ENCODE data around the gene RNF180. TPM values are rescaled to one million over a fixed set of nuclear protein-coding genes. Genes with fewer than 3 reads are reported as not detected.

RNF180 gene
- polyA plus RNA-seq, 2 of the 4 experiments (the other 2 are of a cell fraction), result 0.14 to 0.50 TPM

DNA sequence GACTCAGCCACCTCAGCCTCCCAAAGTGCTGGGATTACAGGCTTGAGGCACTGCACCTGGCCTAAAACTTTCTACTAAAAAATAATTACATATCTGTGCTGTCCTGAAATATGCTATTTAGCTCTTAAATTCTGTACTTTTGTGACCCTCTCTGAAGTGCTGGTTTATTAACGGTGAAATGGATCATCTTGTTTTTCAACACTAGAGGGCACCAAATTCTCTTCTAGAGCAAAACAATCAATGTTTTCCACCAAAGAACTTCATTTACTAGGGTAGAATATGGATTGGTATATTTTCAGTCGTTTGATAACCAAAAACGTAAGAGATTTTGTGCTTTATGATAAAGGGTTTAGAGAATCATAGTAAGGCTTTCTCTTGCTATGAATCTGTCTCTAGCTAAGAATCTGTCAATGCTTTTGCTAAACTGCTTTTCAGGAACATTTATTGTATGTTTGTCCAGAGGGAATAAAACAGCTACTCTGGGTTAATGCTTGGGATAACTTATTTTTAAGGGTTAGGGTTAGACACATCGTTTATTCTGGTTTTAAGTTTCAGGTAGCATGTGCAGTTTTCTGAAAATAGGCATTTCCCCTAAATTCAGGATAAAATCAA, 63.6 kb downstream of the RNF180 start:
- Histone ChIP-seq H3K4me3 (no peak overlapping the region), H3K27ac (no peak overlapping the region), H3K4me1 (no peaks in the 10 kb centered on the region), H3K4me2 (no peak overlapping the region), H3K9me3 (no peaks in the 10 kb centered on the region)
- WGBS (ENCODE audit: missing lambda C conversion rate), result 0% methylated on average over 4 of the region's 4 CpGs
- TF ChIP-seq, protein P1, sequence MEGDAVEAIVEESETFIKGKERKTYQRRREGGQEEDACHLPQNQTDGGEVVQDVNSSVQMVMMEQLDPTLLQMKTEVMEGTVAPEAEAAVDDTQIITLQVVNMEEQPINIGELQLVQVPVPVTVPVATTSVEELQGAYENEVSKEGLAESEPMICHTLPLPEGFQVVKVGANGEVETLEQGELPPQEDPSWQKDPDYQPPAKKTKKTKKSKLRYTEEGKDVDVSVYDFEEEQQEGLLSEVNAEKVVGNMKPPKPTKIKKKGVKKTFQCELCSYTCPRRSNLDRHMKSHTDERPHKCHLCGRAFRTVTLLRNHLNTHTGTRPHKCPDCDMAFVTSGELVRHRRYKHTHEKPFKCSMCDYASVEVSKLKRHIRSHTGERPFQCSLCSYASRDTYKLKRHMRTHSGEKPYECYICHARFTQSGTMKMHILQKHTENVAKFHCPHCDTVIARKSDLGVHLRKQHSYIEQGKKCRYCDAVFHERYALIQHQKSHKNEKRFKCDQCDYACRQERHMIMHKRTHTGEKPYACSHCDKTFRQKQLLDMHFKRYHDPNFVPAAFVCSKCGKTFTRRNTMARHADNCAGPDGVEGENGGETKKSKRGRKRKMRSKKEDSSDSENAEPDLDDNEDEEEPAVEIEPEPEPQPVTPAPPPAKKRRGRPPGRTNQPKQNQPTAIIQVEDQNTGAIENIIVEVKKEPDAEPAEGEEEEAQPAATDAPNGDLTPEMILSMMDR (IDR thresholded peaks at IDR 0.05), result peak; percentile 70
- TF ChIP-seq SMC3 (IDR thresholded peaks at IDR 0.05), result peak; percentile 55; the same call in 2 of the 3 replicates
- peak; percentile 54 to 56 for TF ChIP-seq RAD21 (conservative IDR thresholded peaks at IDR 0.05 in 1 of 2, IDR thresholded peaks at IDR 0.05 in 1 of 2)
- no peak for TF ChIP-seq ATOH8 (CRISPR knock-in tag; IDR thresholded peaks at IDR 0.05; ENCODE audit: low read depth)
- POLR2A ChIA-PET, result no interaction called here
- FAIRE-seq (no peak), ATAC-seq (peak in 1 of 2 experiments; percentile 67; a peak in 3 of 6 replicates), DNase-seq (ENCODE audit: low read depth in 1 of 2, low spot score in 1 of 2) (peak; percentile 28 to 33)
- CTCF ChIA-PET, result interaction anchor here (0.6 to 8.4 kb wide), 20 partner anchors 8 to 396 kb away, joined by 3 to 82 read pairs (median 4); no protein-coding TSS in a partner anchor

GRCh38 chr5:64260756-64261155, 95.1 kb downstream of the RNF180 start:
- no peak for FAIRE-seq
- POLR2A ChIA-PET, result no interaction called here
- ATAC-seq, result no peak
- Histone ChIP-seq H3K9me3 (no peaks in the 10 kb centered on the region), H3K4me1 (no peaks in the 10 kb centered on the region), H3K4me3 (no peak overlapping the region), H3K27ac (no peak overlapping the region), H3K4me2 (no peak overlapping the region)
- WGBS (ENCODE audit: missing lambda C conversion rate), result 66% methylated on average over 1 of the region's 1 CpG
- no peak for TF ChIP-seq FOSL2 (IDR thresholded peaks at IDR 0.05)
- no peak for TF ChIP-seq FOSL2 (CRISPR knock-in tag; IDR thresholded peaks at IDR 0.05)
- no peak for TF ChIP-seq RARB (CRISPR knock-in tag; IDR thresholded peaks at IDR 0.05)
- TF ChIP-seq, protein P2, sequence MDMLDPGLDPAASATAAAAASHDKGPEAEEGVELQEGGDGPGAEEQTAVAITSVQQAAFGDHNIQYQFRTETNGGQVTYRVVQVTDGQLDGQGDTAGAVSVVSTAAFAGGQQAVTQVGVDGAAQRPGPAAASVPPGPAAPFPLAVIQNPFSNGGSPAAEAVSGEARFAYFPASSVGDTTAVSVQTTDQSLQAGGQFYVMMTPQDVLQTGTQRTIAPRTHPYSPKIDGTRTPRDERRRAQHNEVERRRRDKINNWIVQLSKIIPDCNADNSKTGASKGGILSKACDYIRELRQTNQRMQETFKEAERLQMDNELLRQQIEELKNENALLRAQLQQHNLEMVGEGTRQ (IDR thresholded peaks at IDR 0.05), result no peak
- TF ChIP-seq CBX8 (IDR thresholded peaks at IDR 0.05), result no peak
- TF ChIP-seq HOXB5 (CRISPR knock-in tag; IDR thresholded peaks at IDR 0.05), result no peak
- no peak for DNase-seq (ENCODE audit: low read depth in 1 of 2, low spot score in 1 of 2)
- CTCF ChIA-PET, result no interaction called here

DNA sequence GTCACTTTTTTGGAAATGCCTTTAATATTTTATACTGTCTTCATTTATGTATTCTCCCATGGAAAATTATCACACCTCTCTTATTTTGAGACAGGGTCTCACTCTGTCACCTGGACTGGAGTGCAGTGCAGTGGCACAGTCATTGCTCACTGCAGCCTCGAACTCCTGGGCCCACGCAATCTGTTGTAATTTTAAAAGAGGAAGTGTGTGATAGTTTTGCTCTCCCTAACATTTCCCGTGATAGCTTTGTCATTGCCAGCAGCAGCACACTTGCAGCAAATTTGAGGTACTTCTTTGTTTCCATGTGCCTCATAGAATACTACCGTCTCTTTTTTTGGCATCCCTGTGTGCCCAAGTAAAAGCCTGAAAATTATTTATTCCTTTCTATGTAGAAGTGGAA, 103.5 kb downstream of the RNF180 start:
- WGBS (ENCODE audit: missing lambda C conversion rate), result 30% methylated on average over 4 of the region's 4 CpGs
- H3K9me3 ChIP-seq, result no peaks in the 10 kb centered on the region
- H3K4me2 ChIP-seq, result no peak overlapping the region
- no peak overlapping the region for H3K27ac ChIP-seq
- POLR2A ChIA-PET, result no interaction called here
- FAIRE-seq (no peak), ATAC-seq (no peak), DNase-seq (ENCODE audit: low read depth in 1 of 2, low spot score in 1 of 2) (no peak)
- TF ChIP-seq KDM5A (IDR thresholded peaks at IDR 0.05) (no peak), MAZ (IDR thresholded peaks at IDR 0.05; ENCODE audit: borderline replicate concordance, low read depth, low read length) (no peak), MYC (IDR thresholded peaks at IDR 0.05; ENCODE audit: borderline replicate concordance, low read length) (no peak), CBX2 (IDR thresholded peaks at IDR 0.05; ENCODE audit: borderline replicate concordance, low read depth) (no peak), ZC3H11A (IDR thresholded peaks at IDR 0.05) (no peak), EHMT2 (IDR thresholded peaks at IDR 0.05; ENCODE audit: low read depth) (no peak), GATA3 (IDR thresholded peaks at IDR 0.05; ENCODE audit: borderline replicate concordance) (no peak), SMC3 (IDR thresholded peaks at IDR 0.05) (no peak), NPAS2 (CRISPR knock-in tag; IDR thresholded peaks at IDR 0.05; ENCODE audit: borderline replicate concordance) (no peak), BHLHE40 (IDR thresholded peaks at IDR 0.05; ENCODE audit: low read depth, low read length) (no peak), FOSB (CRISPR knock-in tag; IDR thresholded peaks at IDR 0.05) (no peak), NFE2L2 (conservative IDR thresholded peaks at IDR 0.05; ENCODE audit: low read length) (no peak), HEYL (CRISPR knock-in tag; IDR thresholded peaks at IDR 0.05) (no peak), HOXB13 (CRISPR knock-in tag; IDR thresholded peaks at IDR 0.05; ENCODE audit: low read depth) (no peak), RNF2 (IDR thresholded peaks at IDR 0.05; ENCODE audit: borderline replicate concordance, low read depth) (no peak), RCOR1 (IDR thresholded peaks at IDR 0.05; ENCODE audit: low read depth, low read length) (no peak)
- TF ChIP-seq, protein P3, sequence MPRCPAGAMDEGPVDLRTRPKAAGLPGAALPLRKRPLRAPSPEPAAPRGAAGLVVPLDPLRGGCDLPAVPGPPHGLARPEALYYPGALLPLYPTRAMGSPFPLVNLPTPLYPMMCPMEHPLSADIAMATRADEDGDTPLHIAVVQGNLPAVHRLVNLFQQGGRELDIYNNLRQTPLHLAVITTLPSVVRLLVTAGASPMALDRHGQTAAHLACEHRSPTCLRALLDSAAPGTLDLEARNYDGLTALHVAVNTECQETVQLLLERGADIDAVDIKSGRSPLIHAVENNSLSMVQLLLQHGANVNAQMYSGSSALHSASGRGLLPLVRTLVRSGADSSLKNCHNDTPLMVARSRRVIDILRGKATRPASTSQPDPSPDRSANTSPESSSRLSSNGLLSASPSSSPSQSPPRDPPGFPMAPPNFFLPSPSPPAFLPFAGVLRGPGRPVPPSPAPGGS (IDR thresholded peaks at IDR 0.05), result no peak
- TF ChIP-seq, protein P4, sequence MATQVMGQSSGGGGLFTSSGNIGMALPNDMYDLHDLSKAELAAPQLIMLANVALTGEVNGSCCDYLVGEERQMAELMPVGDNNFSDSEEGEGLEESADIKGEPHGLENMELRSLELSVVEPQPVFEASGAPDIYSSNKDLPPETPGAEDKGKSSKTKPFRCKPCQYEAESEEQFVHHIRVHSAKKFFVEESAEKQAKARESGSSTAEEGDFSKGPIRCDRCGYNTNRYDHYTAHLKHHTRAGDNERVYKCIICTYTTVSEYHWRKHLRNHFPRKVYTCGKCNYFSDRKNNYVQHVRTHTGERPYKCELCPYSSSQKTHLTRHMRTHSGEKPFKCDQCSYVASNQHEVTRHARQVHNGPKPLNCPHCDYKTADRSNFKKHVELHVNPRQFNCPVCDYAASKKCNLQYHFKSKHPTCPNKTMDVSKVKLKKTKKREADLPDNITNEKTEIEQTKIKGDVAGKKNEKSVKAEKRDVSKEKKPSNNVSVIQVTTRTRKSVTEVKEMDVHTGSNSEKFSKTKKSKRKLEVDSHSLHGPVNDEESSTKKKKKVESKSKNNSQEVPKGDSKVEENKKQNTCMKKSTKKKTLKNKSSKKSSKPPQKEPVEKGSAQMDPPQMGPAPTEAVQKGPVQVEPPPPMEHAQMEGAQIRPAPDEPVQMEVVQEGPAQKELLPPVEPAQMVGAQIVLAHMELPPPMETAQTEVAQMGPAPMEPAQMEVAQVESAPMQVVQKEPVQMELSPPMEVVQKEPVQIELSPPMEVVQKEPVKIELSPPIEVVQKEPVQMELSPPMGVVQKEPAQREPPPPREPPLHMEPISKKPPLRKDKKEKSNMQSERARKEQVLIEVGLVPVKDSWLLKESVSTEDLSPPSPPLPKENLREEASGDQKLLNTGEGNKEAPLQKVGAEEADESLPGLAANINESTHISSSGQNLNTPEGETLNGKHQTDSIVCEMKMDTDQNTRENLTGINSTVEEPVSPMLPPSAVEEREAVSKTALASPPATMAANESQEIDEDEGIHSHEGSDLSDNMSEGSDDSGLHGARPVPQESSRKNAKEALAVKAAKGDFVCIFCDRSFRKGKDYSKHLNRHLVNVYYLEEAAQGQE (IDR thresholded peaks at IDR 0.05), result no peak
- no peak overlapping the region for H3K4me3 ChIP-seq
- CTCF ChIA-PET, result no interaction called here
- no peaks in the 10 kb centered on the region for H3K4me1 ChIP-seq

Measured in A549 (cell line).